ELF-1 (cell line): ENCODE results near the gene TRAPPC3L.

Experiments
- DNase-seq: peaks from one replicate; pipeline ENCODE4 v3.0.0-alpha.2; 2016; ENCODE audit warnings: low read depth, low spot score

The TRAPPC3L gene

GRCh38 chr6:116467096-116467495, 78.4 kb downstream of the TRAPPC3L start:
- DNase-seq, result no peak

- no peak for DNase-seq
Measured at GRCh38 chr6:116465246-116465645, 80.2 kb downstream of the TRAPPC3L start.

GRCh38 chr6:116463301-116463700, 82.2 kb downstream of the TRAPPC3L start:
- no peak for DNase-seq

- DNase-seq, result peak; percentile 92
Measured at GRCh38 chr6:116461932-116462885, 83.3 kb downstream of the TRAPPC3L start.

GRCh38 chr6:116461331-116461931, 84.1 kb downstream of the TRAPPC3L start, which contains the start of gene CALHM6:
TSS of gene CALHM6 (plus strand) at chr6:116461375. CDS start at chr6:116461930, 555 bp downstream.
- no peak for DNase-seq

- DNase-seq, result no peak
Measured at GRCh38 chr6:116459927-116460326, 85.6 kb downstream of the TRAPPC3L start.

- no peak for DNase-seq
Measured at GRCh38 chr6:116458264-116458663, 87.2 kb downstream of the TRAPPC3L start.

- DNase-seq, result no peak
Measured at GRCh38 chr6:116456927-116457326, 88.6 kb downstream of the TRAPPC3L start.

GRCh38 chr6:116456106-116456505, 89.4 kb downstream of the TRAPPC3L start:
- DNase-seq, result no peak

GRCh38 chr6:116452531-116452930, 93.0 kb downstream of the TRAPPC3L start:
- DNase-seq, result no peak

GRCh38 chr6:116451916-116452315, 93.6 kb downstream of the TRAPPC3L start:
- no peak for DNase-seq

GRCh38 chr6:116450769-116451740, 94.4 kb downstream of the TRAPPC3L start:
- DNase-seq, result no peak

- no peak for DNase-seq
Measured at GRCh38 chr6:116450185-116450710, 95.2 kb downstream of the TRAPPC3L start.

GRCh38 chr6:116449565-116449964, 95.9 kb downstream of the TRAPPC3L start:
- DNase-seq, result no peak

- no peak for DNase-seq
Measured at GRCh38 chr6:116447496-116448011, 97.9 kb downstream of the TRAPPC3L start.

GRCh38 chr6:116447052-116447451, 98.4 kb downstream of the TRAPPC3L start:
- no peak for DNase-seq

GRCh38 chr6:116446399-116446798, 99.1 kb downstream of the TRAPPC3L start:
- no peak for DNase-seq

GRCh38 chr6:116445102-116445501, 100.4 kb downstream of the TRAPPC3L start:
- no peak for DNase-seq
